Measurements from ENCODE around the gene DYNLT2B. TPM values are rescaled to one million over a fixed set of nuclear protein-coding genes. Genes with fewer than 3 reads are reported as not detected.

DYNLT2B gene
- total and polyA plus RNA-seq, 12 donors: 2.1 to 8.1 (median 4.2) TPM

DNA sequence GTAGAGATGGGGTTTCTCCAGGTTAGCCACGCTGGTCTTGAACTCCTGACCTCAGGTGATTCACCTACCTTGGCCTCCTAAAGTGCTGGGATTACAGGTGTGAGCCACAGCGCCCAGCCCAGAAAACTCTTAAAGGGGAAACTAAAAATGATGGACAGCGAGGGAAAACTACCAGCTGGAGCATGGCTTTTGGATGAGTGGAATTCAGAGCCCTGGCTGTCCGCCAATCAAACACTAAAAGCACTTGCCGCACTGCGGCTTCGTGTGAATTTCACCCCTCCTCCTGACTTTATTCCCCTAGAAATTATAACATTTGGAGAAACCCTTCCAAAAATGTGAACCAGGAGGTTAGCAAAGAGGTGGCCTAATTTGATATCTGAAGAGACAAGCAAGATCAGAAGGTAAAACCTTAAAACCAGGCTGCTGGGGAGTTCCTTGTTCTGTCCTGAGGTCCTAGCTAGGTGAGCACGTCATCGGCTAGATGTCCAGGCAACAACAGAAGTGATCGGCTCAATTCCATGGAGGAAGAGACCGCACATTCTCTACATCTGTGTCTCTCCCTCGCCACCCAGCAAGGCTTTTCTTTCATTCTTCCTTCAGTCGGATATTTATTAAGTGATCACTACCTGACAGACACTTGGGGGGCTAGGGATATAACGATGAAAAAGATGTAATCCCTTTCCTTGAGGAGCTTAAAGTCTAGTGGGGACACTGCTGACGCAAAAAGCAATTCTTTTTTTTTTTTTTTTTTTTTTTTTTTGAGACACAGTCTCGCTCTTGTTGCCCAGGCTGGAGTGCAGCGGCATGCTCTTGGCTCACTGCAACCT is 18.5 kb upstream of the DYNLT2B start:
- Histone ChIP-seq H3K9me3 (peaks cover 0 to 8% (median 0%) of the 10 kb centered on the region in 11 donors), H3K36me3 (no peaks in the 10 kb centered on the region), H3K27me3 (peaks cover 0 to 5% (median 0%) of the 10 kb centered on the region in 7 donors), H3K4me3 (no peak overlapping the region), H3K27ac (no peak overlapping the region), H3K4me1 (peaks cover 0 to 16% (median 0%) of the 10 kb centered on the region in 9 donors)
- intact Hi-C loops (cut with DNase I): no loop called here
- DNase-seq (no peak), ATAC-seq (peak in 1 of 8 donors; percentile 29)
- TF ChIP-seq, protein P1, sequence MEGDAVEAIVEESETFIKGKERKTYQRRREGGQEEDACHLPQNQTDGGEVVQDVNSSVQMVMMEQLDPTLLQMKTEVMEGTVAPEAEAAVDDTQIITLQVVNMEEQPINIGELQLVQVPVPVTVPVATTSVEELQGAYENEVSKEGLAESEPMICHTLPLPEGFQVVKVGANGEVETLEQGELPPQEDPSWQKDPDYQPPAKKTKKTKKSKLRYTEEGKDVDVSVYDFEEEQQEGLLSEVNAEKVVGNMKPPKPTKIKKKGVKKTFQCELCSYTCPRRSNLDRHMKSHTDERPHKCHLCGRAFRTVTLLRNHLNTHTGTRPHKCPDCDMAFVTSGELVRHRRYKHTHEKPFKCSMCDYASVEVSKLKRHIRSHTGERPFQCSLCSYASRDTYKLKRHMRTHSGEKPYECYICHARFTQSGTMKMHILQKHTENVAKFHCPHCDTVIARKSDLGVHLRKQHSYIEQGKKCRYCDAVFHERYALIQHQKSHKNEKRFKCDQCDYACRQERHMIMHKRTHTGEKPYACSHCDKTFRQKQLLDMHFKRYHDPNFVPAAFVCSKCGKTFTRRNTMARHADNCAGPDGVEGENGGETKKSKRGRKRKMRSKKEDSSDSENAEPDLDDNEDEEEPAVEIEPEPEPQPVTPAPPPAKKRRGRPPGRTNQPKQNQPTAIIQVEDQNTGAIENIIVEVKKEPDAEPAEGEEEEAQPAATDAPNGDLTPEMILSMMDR (IDR thresholded peaks at IDR 0.05): no peak
- 75 to 78% methylated on average over 17 of the region's 17 CpGs for WGBS, 2 donors

DNA sequence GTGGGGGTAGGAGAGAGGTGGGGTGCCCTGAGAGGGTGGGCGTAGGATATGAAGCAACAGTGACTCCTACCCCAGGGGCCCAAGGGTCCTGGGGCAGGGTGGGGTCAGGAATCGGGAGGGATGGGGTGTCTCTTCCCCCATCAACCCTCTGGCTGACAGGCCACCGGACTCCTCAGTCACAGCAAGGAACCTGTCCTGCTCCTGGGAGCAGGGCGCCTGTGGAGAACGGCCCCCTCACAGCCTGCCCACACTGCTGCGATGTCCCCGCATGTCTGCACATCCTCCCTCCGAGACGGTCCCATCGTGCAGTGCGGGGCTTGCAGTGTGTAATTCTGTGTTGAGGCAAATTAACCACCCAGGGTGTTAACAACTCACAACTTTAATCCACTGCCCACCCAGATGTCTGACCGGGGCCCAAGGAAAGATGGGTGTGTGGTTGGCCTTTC is 17.5 kb upstream of the DYNLT2B start:
- Histone ChIP-seq H3K27me3 (peaks cover 0 to 5% (median 0%) of the 10 kb centered on the region in 7 donors), H3K36me3 (no peaks in the 10 kb centered on the region)

DNA sequence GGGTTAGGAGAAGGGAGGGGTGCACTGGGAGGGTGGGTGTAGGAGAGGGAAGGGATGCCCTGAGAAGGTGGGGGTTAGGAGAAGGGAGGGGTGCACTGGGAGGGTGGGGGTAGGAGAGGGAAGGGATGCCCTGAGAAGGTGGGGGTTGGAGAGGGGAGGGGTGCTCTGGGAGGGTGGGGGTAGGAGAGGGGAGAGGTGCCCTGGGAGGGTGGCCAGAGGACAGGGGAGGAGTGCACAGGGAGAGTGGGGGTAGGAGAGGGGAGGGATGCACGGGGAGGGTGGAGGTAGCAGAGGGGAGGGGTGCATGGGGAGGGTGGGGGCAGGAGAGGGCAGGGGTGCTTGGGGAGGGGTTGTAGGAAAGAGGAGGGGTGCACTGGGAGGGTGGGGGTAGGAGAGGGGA is 16.9 kb upstream of the DYNLT2B start:
- ATAC-seq (no peak), DNase-seq (no peak)
- WGBS, 2 donors: 43 to 50% methylated on average over 1 of the region's 1 CpG
- Histone ChIP-seq H3K4me1 (peaks cover 0 to 7% (median 0%) of the 10 kb centered on the region in 9 donors), H3K9me3 (peaks cover 0 to 8% (median 0%) of the 10 kb centered on the region in 11 donors), H3K27me3 (peaks cover 0 to 5% (median 0%) of the 10 kb centered on the region in 7 donors), H3K36me3 (no peaks in the 10 kb centered on the region), H3K4me3 (no peak overlapping the region), H3K27ac (no peak overlapping the region)
- intact Hi-C loops (cut with DNase I): loop anchor here in 1 of 10 donors (1.0 kb wide), 1 partner anchor 23 kb away; no protein-coding TSS in a partner anchor
- TF ChIP-seq, protein P1 (IDR thresholded peaks at IDR 0.05): no peak

More for the DNA sequence above, 17.5 kb upstream of the DYNLT2B start:
- Histone ChIP-seq H3K27ac (no peak overlapping the region), H3K4me1 (peaks cover 0 to 12% (median 0%) of the 10 kb centered on the region in 9 donors), H3K9me3 (peaks cover 0 to 8% (median 0%) of the 10 kb centered on the region in 11 donors), H3K4me3 (no peak overlapping the region)
- 68 to 79% methylated on average over 12 of the region's 12 CpGs for WGBS, 2 donors
- TF ChIP-seq, protein P1 (IDR thresholded peaks at IDR 0.05): no peak
- intact Hi-C loops (cut with DNase I): loop anchor here in 1 of 10 donors (1.0 kb wide), 1 partner anchor 23 kb away; no protein-coding TSS in a partner anchor
- ATAC-seq: no peak
- DNase-seq: no peak

DNA sequence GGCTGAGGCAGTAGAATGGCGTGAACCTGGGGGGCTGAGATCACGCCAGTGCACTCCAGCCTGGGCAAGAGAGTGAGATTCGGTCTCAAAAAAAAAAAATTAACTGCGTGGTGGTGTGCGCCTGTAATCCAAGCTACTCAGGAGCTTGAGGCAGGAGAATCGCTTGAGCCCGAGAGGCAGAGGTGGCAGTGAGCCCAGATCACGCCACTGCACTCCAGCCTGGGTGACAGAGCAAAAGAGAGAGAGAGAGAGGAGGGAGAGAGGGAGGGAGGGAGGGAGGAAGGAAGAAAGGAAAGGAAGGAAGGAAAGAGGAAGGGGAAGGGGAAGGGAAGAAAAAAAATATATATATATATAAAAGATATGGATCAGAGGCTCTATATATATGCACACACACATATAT is 14.1 kb upstream of the DYNLT2B start:
- Histone ChIP-seq H3K9me3 (no peaks in the 10 kb centered on the region), H3K27ac (no peak overlapping the region), H3K36me3 (no peaks in the 10 kb centered on the region), H3K4me1 (peaks cover 0 to 5% (median 0%) of the 10 kb centered on the region in 9 donors), H3K27me3 (peaks cover 0 to 5% (median 0%) of the 10 kb centered on the region in 7 donors), H3K4me3 (no peak overlapping the region)
- 67 to 71% methylated on average over 8 of the region's 8 CpGs for WGBS, 2 donors
- peak in 4 of 8 donors; percentile 41 to 63 (median 46) for ATAC-seq
- DNase-seq: peak in 1 of 2 donors; percentile 44
- TF ChIP-seq, protein P1 (IDR thresholded peaks at IDR 0.05): no peak
- intact Hi-C loops (cut with DNase I): no loop called here
